GM18951 (cell line): ENCODE measurements around the gene LASP1NB.

Experiments used
- POLR2A ChIP-seq: IDR thresholded peaks from 4 replicates; pipeline ENCODE4 v1.6.1; 2011; ENCODE audit warnings: mild to moderate bottlenecking; ENCODE audit not compliant: insufficient read length, insufficient read depth; ENCODE audit errors: extremely low read depth
- in situ Hi-C: fragments of 300-500 bp; cut with MboI; formaldehyde crosslinking; loops from one replicate; pipeline ENCODE4 v1.12.0; 2022; ENCODE audit warnings: low sequenced_read_pairs, mixed read lengths, inconsistent platforms; ENCODE audit not compliant: unreplicated experiment

Gene LASP1NB

GRCh38 chr17:38889745-38890409, 35.5 kb upstream of the LASP1NB start:
- TF ChIP-seq POLR2A, result no peak
- in situ Hi-C loops, result no loop called here

GRCh38 chr17:38890410-38890746, 35.0 kb upstream of the LASP1NB start:
- no peak for TF ChIP-seq POLR2A
- in situ Hi-C loops, result no loop called here

GRCh38 chr17:38891441-38891840, 34.0 kb upstream of the LASP1NB start:
- in situ Hi-C loops, result no loop called here
- TF ChIP-seq POLR2A, result no peak

- in situ Hi-C loops, result no loop called here
- no peak for TF ChIP-seq POLR2A
These were observed 33.3 kb upstream of the LASP1NB start for GRCh38 chr17:38892083-38892482.

GRCh38 chr17:38892620-38893019, 32.8 kb upstream of the LASP1NB start:
- TF ChIP-seq POLR2A, result no peak
- in situ Hi-C loops, result no loop called here

- in situ Hi-C loops, result no loop called here
- TF ChIP-seq POLR2A, result no peak
These were observed 32.3 kb upstream of the LASP1NB start for GRCh38 chr17:38893113-38893512.

GRCh38 chr17:38893607-38894006, 31.8 kb upstream of the LASP1NB start:
- TF ChIP-seq POLR2A, result no peak
- in situ Hi-C loops, result no loop called here

- in situ Hi-C loops, result no loop called here
- TF ChIP-seq POLR2A, result no peak
These were observed 31.1 kb upstream of the LASP1NB start for GRCh38 chr17:38894276-38894675.

GRCh38 chr17:38896346-38896954, 29.0 kb upstream of the LASP1NB start:
- in situ Hi-C loops, result no loop called here
- TF ChIP-seq POLR2A, result no peak

- no peak for TF ChIP-seq POLR2A
- in situ Hi-C loops, result no loop called here
These were observed 28.2 kb upstream of the LASP1NB start for GRCh38 chr17:38897176-38897575.

GRCh38 chr17:38897671-38898290, 27.6 kb upstream of the LASP1NB start:
- TF ChIP-seq POLR2A, result no peak
- in situ Hi-C loops, result no loop called here

GRCh38 chr17:38898291-38898679, 27.1 kb upstream of the LASP1NB start:
- in situ Hi-C loops, result no loop called here
- no peak for TF ChIP-seq POLR2A

GRCh38 chr17:38898812-38899348, 26.5 kb upstream of the LASP1NB start:
- peak; percentile 43 for TF ChIP-seq POLR2A
- in situ Hi-C loops, result no loop called here

- TF ChIP-seq POLR2A, result no peak
- in situ Hi-C loops, result no loop called here
These were observed 26.0 kb upstream of the LASP1NB start for GRCh38 chr17:38899421-38899820.
